GM10847 (cell line): ENCODE measurements around the gene SPATA24.

Source experiments
- POLR2A ChIP-seq: IDR thresholded peaks from 2 replicates; pipeline ENCODE4 v1.6.1; 2011; ENCODE audit not compliant: insufficient read length; ENCODE audit errors: extremely low read depth

SPATA24 gene

DNA sequence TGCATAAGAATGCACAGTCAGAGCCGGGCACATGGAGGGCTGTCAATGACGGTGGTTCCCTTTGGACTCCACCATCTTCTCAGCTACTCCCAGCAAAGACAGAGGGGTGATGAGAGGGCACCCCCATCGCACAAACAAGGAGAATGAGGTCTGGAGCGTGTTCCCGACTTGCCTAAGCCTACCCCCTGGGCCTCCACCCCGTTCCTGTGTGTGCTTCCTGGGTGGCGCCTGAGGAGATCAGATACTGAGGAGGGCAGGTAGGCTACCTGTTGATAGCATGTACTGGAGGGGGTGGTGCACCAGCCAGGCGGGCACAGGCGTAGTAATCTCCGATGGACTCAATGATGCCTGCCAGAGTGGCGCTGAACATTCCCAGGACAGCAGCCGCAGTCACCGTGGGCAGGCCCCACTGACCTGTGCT is 24.9 kb downstream of the SPATA24 start:
- no peak for TF ChIP-seq POLR2A

DNA sequence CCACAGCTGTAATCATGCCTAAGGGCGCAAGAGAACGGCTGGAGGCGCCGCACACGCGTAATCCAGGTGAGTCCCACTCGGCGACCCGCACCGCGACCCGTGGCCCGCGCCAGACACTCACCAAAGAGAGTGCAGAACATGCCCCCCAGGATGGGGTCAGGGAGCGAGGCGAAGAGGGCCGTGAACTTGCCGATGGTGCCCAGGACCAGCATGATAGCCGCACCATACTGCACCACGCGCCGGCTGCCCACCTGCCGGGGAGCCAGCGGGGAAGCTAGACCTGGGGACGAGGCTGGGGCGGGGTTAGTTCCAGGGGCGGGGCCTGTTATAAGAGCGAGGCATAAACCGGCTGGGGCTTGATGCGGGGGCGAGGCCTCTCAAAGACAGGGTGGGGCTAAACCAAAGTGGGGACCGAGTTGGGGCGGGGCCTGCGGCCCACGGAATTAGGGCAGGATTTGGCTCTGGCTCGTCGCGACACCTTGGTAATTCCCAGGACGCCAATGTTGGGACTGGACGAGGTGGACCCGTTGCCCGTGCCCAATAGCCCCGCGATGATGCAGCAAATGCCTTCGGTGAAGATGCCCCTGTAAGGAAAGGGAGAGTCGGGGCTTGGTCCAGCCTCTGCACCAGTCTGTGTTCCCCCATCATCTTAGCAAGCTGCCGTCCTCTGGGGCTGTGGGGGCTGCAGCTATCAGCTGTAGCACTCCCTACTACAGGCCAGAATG is 25.6 kb downstream of the SPATA24 start:
- no peak for TF ChIP-seq POLR2A

DNA sequence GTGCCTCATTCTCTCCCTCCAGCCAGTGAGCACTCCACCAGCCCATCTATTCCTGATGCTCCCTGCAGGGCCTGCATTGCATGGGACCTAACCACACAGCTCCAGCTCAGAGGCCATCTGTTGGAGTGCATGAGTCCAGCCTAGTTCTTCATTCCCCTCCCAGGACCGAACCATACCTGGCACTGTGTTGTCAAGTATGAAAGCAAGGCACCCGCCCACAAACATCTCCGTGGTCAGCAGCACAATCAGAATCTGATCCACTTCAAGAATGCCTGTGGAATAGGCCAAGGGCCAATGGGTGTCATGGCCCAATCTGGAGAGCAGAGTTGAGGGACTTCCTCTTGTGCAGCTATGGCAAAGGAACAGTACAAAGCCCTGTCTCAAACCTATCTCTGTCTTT is 26.7 kb downstream of the SPATA24 start:
- TF ChIP-seq POLR2A = no peak

- TF ChIP-seq POLR2A = no peak
Measured at GRCh38 chr5:139376364-139376763, 27.5 kb downstream of the SPATA24 start.

DNA sequence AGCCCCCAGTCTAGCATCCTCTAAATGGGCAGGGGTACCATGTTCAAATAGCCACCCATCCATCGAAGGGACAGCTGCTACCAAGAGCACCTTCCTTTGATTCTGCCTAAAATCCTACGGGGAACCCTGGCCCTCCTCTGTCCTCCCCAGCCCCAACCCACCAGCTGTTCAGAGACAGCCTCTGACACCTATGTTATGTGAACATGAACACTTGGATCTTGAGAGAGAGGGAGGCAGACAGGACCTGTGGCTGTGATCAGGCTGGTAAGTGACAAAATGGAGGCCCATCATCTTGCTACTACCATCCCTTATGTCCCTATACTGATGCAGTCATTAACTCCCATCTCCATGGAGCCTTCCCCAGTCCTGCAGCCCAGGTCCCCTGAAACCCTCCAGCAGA is 29.0 kb downstream of the SPATA24 start:
- no peak for TF ChIP-seq POLR2A

DNA sequence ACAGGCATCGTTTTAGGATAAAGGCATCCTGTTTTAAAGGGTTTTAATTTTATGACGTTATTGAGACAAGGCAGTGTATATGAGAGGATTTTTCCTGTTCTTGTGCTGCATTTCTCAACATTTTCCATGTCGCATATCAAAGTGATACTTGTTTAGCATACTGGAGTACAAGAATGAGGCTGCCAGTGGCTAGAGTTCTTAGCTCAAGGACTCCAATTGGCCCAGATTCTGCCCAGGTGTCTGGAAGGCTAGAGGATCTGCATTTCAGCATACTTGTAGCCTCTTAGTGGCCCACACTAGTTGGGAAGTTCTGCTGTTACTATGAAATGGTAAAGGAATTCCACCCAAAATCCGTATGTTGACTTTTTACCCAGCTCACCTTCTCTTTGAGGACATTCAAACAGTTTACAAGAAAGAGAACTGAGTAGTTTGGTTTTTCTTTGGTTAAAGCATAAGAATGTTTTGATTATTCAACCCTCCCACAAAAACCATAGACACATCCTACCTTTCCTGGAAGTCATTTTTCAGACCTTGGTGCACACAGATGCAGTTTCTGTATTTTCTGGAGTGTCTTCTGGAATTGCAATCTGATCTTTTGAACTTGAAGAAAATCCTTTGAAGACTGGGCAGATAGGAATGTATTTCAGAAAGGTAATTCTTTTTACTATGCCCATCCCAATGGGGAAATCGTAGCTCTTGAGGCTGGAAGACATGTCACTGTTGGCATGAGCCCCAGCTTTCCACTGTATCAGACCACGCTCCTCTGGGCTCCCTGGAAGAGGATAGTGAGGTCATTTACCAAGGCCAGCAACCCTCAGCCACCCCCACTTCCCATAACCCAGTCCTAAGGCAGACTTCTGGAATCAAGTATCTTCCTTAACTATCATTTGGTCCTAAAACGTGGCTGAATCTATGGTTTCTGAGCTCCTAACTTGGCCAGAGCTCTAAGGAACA is 32.1 kb downstream of the SPATA24 start:
- no peak for TF ChIP-seq POLR2A

GRCh38 chr5:139369181-139369580 is 34.7 kb downstream of the SPATA24 start:
- TF ChIP-seq POLR2A = no peak

DNA sequence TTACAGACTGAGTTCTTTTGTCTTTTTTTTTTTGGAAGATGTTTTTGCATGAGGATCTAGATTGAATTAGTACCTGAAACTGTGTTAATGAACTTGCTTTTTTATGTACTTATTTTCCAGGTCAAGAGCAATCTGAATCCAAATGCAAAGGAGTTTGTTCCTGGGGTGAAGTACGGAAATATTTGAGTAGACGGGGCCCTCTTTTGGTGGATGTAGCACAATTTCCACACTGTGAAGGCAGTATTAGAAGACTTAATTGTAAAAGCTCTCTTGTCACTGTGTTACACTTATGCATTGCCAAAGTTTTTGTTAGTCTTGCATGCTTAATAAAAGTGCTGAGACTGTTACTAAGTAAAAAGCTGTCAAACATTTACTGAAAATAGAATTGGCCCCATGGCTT is 35.3 kb downstream of the SPATA24 start:
- TF ChIP-seq POLR2A = no peak

DNA sequence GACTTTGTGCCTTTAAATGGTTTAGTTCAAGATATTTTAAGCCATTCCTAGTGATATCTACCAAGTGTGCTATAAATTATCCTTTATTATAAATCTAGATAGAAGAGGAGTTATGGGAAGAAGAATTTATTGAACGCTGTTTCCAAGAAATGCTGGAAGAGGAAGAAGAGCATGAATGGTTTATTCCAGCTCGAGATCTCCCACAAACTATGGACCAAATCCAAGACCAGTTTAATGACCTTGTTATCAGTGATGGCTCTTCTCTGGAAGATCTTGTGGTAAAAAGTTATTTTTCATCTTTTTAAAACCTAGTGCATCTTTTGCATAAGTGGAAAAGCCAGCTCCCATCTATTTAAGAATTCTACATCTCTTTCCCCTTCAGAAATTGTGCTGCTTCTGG is 39.4 kb downstream of the SPATA24 start:
- TF ChIP-seq POLR2A = no peak

GRCh38 chr5:139363937-139364336 is 40.0 kb downstream of the SPATA24 start:
- no peak for TF ChIP-seq POLR2A

DNA sequence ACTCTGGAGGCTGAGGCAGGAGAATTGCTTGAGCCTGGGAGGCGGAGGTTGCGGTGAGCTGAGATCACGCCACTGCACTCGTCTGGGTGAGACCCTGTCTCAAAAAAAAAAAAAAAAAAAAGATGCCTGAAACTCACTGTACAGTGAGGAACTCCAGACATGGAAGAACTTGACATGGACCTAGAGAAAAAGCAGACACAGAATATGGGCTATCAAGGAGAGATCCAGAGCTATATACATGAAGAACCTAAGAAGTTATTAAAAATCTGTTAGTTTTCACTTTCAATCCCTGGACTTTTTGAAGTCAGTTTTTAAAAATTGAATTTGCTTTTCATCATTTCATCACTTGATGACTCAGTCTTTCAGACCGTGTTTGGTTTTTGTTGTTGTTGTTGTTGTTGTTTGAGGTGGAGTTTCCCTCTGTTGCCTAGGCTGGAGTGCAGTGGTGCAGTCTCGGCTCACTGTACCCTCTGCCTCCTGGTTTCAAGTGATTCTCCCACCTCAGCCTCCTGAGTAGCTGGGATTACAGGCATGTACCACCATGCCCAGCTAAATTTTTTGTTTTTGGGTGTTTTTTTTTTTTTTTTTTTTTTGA is 42.0 kb downstream of the SPATA24 start:
- no peak for TF ChIP-seq POLR2A

GRCh38 chr5:139360384-139360783 is 43.5 kb downstream of the SPATA24 start:
- no peak for TF ChIP-seq POLR2A

GRCh38 chr5:139358064-139358463 is 45.8 kb downstream of the SPATA24 start:
- TF ChIP-seq POLR2A = no peak

- no peak for TF ChIP-seq POLR2A
Measured at GRCh38 chr5:139354186-139354585, 49.7 kb downstream of the SPATA24 start.
